SK-N-MC (cell line): Measurements from ENCODE around the gene TIPIN.
"Not testable (repeated sequence)": the region's sequence is repeated elsewhere in the genome, so short reads cannot be mapped to it uniquely, and the experiment has no call there.

Experiments used
- DNase-seq: peaks from one replicate; pipeline ENCODE4 v3.0.0-alpha.2; 2011; ENCODE audit warnings: low read depth, low spot score
- H3K27ac ChIP-seq: fragments of 200-600 bp; sonication (generic); 2 replicates; pipeline ENCODE4 v1.5.1; 2016; ENCODE audit warnings: mixed run types
- H3K36me3 ChIP-seq: fragments of 200-600 bp; sonication (generic); 2 replicates; pipeline ENCODE4 v1.6.1; 2017; ENCODE audit warnings: antibody characterized with exemption, low read length, mixed read lengths; ENCODE audit not compliant: insufficient read depth
- H3K4me3 ChIP-seq: fragments of 200-600 bp; sonication (generic); 2 replicates; pipeline ENCODE4 v1.5.1; 2016
- H3K9ac ChIP-seq: fragments of 200-600 bp; sonication (generic); 2 replicates; pipeline ENCODE4 v1.8.0; 2017; ENCODE audit warnings: mixed run types, mixed read lengths; ENCODE audit not compliant: insufficient read length
- H3K9me3 ChIP-seq: fragments of 200-600 bp; sonication (generic); 2 replicates; pipeline ENCODE4 v1.6.1; 2017; ENCODE audit warnings: low read depth, mild to moderate bottlenecking, antibody characterized with exemption, low read length, moderate library complexity, mixed read lengths
- EZH2 ChIP-seq: fragments of 200-600 bp; sonication (generic); IDR thresholded peaks from one replicate; pipeline ENCODE4 v1.6.1; 2017; ENCODE audit warnings: antibody characterized with exemption
- FOXP2 ChIP-seq: optimal IDR thresholded peaks from 2 replicates; pipeline ENCODE3; 2011; ENCODE audit warnings: mild to moderate bottlenecking, moderate library complexity; ENCODE audit not compliant: insufficient read depth; ENCODE audit errors: extremely low read length, control extremely low read depth
- POLR2AphosphoS5 ChIP-seq: IDR thresholded peaks from 2 replicates; pipeline ENCODE4 v1.6.1; 2012; ENCODE audit warnings: mild to moderate bottlenecking, low read depth, low read length, borderline replicate concordance

Gene TIPIN

GRCh38 chr15:66388043-66388363 is 31.5 kb upstream of the TIPIN start:
- Histone ChIP-seq H3K36me3 (no peaks in the 10 kb centered on the region), H3K27ac (no peak overlapping the region), H3K4me3 (peak overlapping the region; percentile 96), H3K9me3 (no peaks in the 10 kb centered on the region), H3K9ac (peak overlapping the region; percentile 85)
- TF ChIP-seq FOXP2 (no peak), EZH2 (no peak), POLR2AphosphoS5 (no peak)
- no peak for DNase-seq

GRCh38 chr15:66387163-66388042 is 30.9 kb upstream of the TIPIN start:
- no peaks in the 10 kb centered on the region for H3K9me3 ChIP-seq
- peak overlapping the region; percentile 85 for H3K9ac ChIP-seq
- no peaks in the 10 kb centered on the region for H3K36me3 ChIP-seq
- no peak for TF ChIP-seq FOXP2
- TF ChIP-seq EZH2: no peak
- TF ChIP-seq POLR2AphosphoS5: no peak
- H3K4me3 ChIP-seq: peak overlapping the region; percentile 96
- no peak overlapping the region for H3K27ac ChIP-seq
- DNase-seq: no peak

GRCh38 chr15:66386204-66387123 is 30.0 kb upstream of the TIPIN start, which contains the start of gene MAP2K1:
Gene MAP2K1, plus strand, starts transcription at chr15:66386912. Its CDS starts 436 bp downstream, at chr15:66387348.
- Histone ChIP-seq H3K9ac (peak within 1 kb of the TSS; percentile 87), H3K4me3 (peak within 1 kb of the TSS; percentile 96), H3K36me3 (no peaks in the 10 kb centered on the region)

GRCh38 chr15:66381376-66381775 is 24.9 kb upstream of the TIPIN start:
- H3K36me3 ChIP-seq, H3K4me3 ChIP-seq, H3K27ac ChIP-seq, H3K9ac ChIP-seq, H3K9me3 ChIP-seq, DNase-seq: not testable (repeated sequence)

More at GRCh38 chr15:66386204-66387123, 30.0 kb upstream of the TIPIN start, which contains the start of gene MAP2K1:
- DNase-seq: peak; percentile 65
- Histone ChIP-seq H3K9me3 (no peaks in the 10 kb centered on the region), H3K27ac (peak within 1 kb of the TSS; percentile 65; the same call in 1 of the 2 replicates)
- TF ChIP-seq FOXP2 (peak; percentile 38), EZH2 (no peak), POLR2AphosphoS5 (peak; percentile 83)

- H3K9ac ChIP-seq: no peak overlapping the region
- no peaks in the 10 kb centered on the region for H3K9me3 ChIP-seq
- H3K27ac ChIP-seq: no peak overlapping the region
- H3K36me3 ChIP-seq: no peaks in the 10 kb centered on the region
- H3K4me3 ChIP-seq: no peak overlapping the region
- no peak for DNase-seq
- TF ChIP-seq POLR2AphosphoS5: no peak
- no peak for TF ChIP-seq FOXP2
- TF ChIP-seq EZH2: no peak
Measured at GRCh38 chr15:66378814-66379430, 22.4 kb upstream of the TIPIN start.

- TF ChIP-seq FOXP2 (no peak), EZH2 (no peak), POLR2AphosphoS5 (no peak)
- Histone ChIP-seq H3K9ac (no peak overlapping the region), H3K9me3 (no peaks in the 10 kb centered on the region), H3K36me3 (no peaks in the 10 kb centered on the region), H3K27ac (no peak overlapping the region), H3K4me3 (no peak overlapping the region)
- no peak for DNase-seq
Measured at GRCh38 chr15:66374179-66374578, 17.7 kb upstream of the TIPIN start.

GRCh38 chr15:66369773-66370651 is 13.5 kb upstream of the TIPIN start:
- no peak overlapping the region for H3K4me3 ChIP-seq
- TF ChIP-seq FOXP2 (no peak), POLR2AphosphoS5 (no peak), EZH2 (no peak)
- H3K27ac ChIP-seq: no peak overlapping the region
- H3K36me3 ChIP-seq: no peaks in the 10 kb centered on the region
- DNase-seq: no peak
- no peak overlapping the region for H3K9ac ChIP-seq
- H3K9me3 ChIP-seq: no peaks in the 10 kb centered on the region
